Epithelial cell of esophagus (primary cell): ENCODE measurements around the gene TMEM255A.

ENCODE experiments used
- DNase-seq: peaks from one replicate; pipeline ENCODE4 v3.0.0; 2010; ENCODE audit warnings: low read depth
- H3K4me3 ChIP-seq: 2 replicates; pipeline ENCODE4 v1.5.1; 2011; ENCODE audit warnings: mild to moderate bottlenecking, low read length, control low read depth
- CTCF ChIP-seq: IDR thresholded peaks from 2 replicates; pipeline ENCODE4 v1.5.1; 2011; ENCODE audit warnings: low read depth, mild to moderate bottlenecking, low read length, control low read depth, inconsistent platforms; ENCODE audit not compliant: insufficient read depth; ENCODE audit errors: missing control alignments

TMEM255A gene

DNA sequence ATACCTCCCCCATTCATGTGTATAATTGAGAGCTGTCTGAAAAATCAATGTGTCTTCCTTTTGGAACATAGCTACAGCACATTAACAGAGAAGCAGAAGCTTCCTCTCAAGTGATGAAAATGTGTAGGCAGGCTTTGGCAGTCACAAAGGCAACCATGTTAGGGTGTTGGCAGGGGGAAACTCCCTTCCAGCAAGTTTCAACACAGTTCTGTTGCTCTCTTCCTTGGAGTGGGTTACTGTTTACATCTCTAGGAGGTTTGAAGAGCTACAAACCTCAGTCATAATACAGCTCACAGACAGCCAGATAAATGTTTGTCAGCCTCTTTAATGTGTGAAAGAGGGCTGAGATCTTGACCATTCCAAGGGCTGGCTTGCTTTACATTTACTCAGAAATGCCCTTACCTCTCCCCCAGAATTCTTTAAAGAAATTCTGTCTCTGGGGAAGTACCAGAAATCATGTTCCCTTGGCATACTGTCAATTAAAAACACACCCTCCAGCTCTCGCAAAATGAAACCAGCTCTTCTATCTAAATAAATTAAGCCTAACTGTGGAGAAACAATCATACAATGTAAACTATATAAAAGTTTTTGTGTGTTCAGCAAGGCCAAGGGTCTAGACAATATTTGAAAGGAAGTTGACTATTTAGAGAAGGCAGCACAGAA is 41.8 kb downstream of the TMEM255A start:
- peak; percentile 76 for DNase-seq
- H3K4me3 ChIP-seq: peak overlapping the region; percentile 9
- no peak for TF ChIP-seq CTCF

DNA sequence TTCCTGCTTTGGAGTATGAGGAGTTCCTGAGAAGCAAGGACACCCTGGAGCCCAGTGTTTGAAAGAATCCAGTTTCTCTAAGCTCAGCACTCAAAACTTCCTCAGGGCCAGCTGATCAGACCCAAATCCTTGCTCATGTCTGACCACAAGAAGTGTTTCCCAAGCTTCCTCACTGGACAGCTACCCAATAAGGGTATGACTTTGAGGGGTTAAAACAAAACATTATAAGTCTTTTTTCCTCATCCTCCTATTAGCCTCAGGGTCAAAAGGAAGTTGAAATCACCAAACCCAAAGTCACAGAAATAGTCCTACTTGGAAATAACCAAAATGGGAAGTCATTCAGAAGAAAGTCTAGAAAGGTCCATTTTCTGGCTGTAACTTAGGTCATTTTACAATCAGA is 46.9 kb downstream of the TMEM255A start:
- no peak for DNase-seq
- TF ChIP-seq CTCF: no peak
- H3K4me3 ChIP-seq: no peak overlapping the region

- no peak for DNase-seq
- TF ChIP-seq CTCF: no peak
- H3K4me3 ChIP-seq: no peak overlapping the region
Observed at GRCh38 chrX:120262859-120263708, 48.2 kb downstream of the TMEM255A start.

DNA sequence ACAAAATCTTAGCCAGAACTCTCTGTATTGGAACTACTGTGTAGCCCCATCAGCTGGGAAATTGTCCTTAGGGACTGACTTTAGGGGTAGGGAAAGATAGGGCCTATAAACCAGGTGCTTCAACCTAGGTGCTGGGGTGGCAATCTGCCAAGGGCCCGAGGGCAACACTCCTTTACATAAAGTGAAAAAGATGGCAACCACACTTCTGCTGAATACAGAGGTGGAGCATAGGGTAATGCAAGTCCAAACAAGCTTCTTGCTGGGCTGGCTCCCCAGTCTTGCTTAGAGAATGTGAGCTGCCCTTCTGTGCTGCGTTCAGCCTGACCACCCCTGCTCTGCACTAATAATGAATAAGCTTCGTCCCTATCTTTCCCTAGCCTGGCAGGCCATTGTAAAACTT is 50.9 kb downstream of the TMEM255A start:
- no peak for TF ChIP-seq CTCF
- DNase-seq: peak; percentile 88
- no peak overlapping the region for H3K4me3 ChIP-seq

DNA sequence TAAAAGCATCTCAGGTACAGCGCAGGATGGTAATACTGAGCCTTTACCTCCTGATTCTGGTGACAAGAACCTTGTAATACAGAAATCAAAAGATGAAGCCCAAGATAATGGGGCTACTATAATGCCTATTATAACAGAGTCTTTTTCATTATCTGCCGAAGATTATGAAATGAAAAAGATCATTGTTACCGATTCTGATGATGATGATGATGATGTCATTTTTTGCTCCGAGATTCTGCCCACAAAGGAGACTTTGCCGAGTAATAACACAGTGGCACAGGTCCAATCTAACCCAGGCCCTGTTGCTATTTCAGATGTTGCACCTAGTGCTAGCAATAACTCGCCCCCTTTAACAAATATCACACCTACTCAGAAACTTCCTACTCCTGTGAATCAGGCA is 57.5 kb downstream of the TMEM255A start:
- no peak overlapping the region for H3K4me3 ChIP-seq
- no peak for TF ChIP-seq CTCF
- DNase-seq: no peak

- no peak for TF ChIP-seq CTCF
- DNase-seq: peak; percentile 15
- H3K4me3 ChIP-seq: peak overlapping the region; percentile 75
Observed at GRCh38 chrX:120251471-120252011, 59.7 kb downstream of the TMEM255A start.
